ENCODE measurements around the gene FAM210B. TPM values are rescaled to one million over a fixed set of nuclear protein-coding genes. Genes with fewer than 3 reads are reported as not detected.

The FAM210B gene
- total and polyA plus RNA-seq, 2 of the 13 experiments (the other 11 are each of a cell fraction or from before 2014, with no cell fraction given): 75.9 to 107 TPM

- TF ChIP-seq ZNF143 (CRISPR knock-in tag; IDR thresholded peaks at IDR 0.05): no peak
- TF ChIP-seq PITX1 (CRISPR knock-in tag; IDR thresholded peaks at IDR 0.05): peak; percentile 51; the same call in 1 of the 2 replicates
- no peak for TF ChIP-seq ZBTB46 (CRISPR knock-in tag; IDR thresholded peaks at IDR 0.05; ENCODE audit: borderline replicate concordance)
- TF ChIP-seq HOXA5 (CRISPR knock-in tag; IDR thresholded peaks at IDR 0.05): no peak
- TF ChIP-seq IRF9 (CRISPR knock-in tag; IDR thresholded peaks at IDR 0.05; ENCODE audit: borderline replicate concordance): 0 out of 2 replicates have a peak, but pooled peaks have one; percentile 43
- no peak for TF ChIP-seq MXD4 (CRISPR knock-in tag; IDR thresholded peaks at IDR 0.05)
- TF ChIP-seq ZMYM4 (CRISPR knock-in tag; IDR thresholded peaks at IDR 0.05): peak; percentile 49; the same call in 1 of the 2 replicates
- peak; percentile 49; the same call in 1 of the 2 replicates for TF ChIP-seq ZBTB4 (CRISPR knock-in tag; IDR thresholded peaks at IDR 0.05; ENCODE audit: borderline replicate concordance)
- peak; percentile 59; the same call in 1 of the 2 replicates for TF ChIP-seq EED (CRISPR knock-in tag; IDR thresholded peaks at IDR 0.05)
- TF ChIP-seq, protein P1, sequence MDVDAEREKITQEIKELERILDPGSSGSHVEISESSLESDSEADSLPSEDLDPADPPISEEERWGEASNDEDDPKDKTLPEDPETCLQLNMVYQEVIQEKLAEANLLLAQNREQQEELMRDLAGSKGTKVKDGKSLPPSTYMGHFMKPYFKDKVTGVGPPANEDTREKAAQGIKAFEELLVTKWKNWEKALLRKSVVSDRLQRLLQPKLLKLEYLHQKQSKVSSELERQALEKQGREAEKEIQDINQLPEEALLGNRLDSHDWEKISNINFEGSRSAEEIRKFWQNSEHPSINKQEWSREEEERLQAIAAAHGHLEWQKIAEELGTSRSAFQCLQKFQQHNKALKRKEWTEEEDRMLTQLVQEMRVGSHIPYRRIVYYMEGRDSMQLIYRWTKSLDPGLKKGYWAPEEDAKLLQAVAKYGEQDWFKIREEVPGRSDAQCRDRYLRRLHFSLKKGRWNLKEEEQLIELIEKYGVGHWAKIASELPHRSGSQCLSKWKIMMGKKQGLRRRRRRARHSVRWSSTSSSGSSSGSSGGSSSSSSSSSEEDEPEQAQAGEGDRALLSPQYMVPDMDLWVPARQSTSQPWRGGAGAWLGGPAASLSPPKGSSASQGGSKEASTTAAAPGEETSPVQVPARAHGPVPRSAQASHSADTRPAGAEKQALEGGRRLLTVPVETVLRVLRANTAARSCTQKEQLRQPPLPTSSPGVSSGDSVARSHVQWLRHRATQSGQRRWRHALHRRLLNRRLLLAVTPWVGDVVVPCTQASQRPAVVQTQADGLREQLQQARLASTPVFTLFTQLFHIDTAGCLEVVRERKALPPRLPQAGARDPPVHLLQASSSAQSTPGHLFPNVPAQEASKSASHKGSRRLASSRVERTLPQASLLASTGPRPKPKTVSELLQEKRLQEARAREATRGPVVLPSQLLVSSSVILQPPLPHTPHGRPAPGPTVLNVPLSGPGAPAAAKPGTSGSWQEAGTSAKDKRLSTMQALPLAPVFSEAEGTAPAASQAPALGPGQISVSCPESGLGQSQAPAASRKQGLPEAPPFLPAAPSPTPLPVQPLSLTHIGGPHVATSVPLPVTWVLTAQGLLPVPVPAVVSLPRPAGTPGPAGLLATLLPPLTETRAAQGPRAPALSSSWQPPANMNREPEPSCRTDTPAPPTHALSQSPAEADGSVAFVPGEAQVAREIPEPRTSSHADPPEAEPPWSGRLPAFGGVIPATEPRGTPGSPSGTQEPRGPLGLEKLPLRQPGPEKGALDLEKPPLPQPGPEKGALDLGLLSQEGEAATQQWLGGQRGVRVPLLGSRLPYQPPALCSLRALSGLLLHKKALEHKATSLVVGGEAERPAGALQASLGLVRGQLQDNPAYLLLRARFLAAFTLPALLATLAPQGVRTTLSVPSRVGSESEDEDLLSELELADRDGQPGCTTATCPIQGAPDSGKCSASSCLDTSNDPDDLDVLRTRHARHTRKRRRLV (CRISPR knock-in tag; IDR thresholded peaks at IDR 0.05): no peak
- no peak for TF ChIP-seq GPN1 (CRISPR knock-in tag; IDR thresholded peaks at IDR 0.05; ENCODE audit: borderline replicate concordance)
- TF ChIP-seq ARHGAP35 (CRISPR knock-in tag; IDR thresholded peaks at IDR 0.05; ENCODE audit: borderline replicate concordance): no peak
- no peak for TF ChIP-seq POGK (CRISPR knock-in tag; conservative IDR thresholded peaks at IDR 0.05)
Observed at GRCh38 chr20:56343861-56344381, 14.9 kb upstream of the FAM210B start (continued).
